HL-60 (cell line): ENCODE results near the gene RAP1GAP.

Experiments
- CTCF ChIP-seq: IDR thresholded peaks from one replicate; pipeline ENCODE4 v1.5.1; 2011; ENCODE audit warnings: low read length, control low read depth, inconsistent platforms; ENCODE audit not compliant: insufficient read depth
- GABPA ChIP-seq: IDR thresholded peaks from 2 replicates; pipeline ENCODE4 v1.6.1; 2012; ENCODE audit warnings: low read depth
- POLR2AphosphoS5 ChIP-seq: IDR thresholded peaks from 2 replicates; pipeline ENCODE4 v1.6.1; 2012; ENCODE audit warnings: low read depth
- TF ChIP-seq, protein P1 (sequence below): IDR thresholded peaks from 2 replicates; pipeline ENCODE4 v1.6.1; 2012; ENCODE audit warnings: low read depth; ENCODE audit not compliant: insufficient replicate concordance

- TF ChIP-seq CTCF (no peak), GABPA (no peak), POLR2AphosphoS5 (no peak)
- TF ChIP-seq, protein P1, sequence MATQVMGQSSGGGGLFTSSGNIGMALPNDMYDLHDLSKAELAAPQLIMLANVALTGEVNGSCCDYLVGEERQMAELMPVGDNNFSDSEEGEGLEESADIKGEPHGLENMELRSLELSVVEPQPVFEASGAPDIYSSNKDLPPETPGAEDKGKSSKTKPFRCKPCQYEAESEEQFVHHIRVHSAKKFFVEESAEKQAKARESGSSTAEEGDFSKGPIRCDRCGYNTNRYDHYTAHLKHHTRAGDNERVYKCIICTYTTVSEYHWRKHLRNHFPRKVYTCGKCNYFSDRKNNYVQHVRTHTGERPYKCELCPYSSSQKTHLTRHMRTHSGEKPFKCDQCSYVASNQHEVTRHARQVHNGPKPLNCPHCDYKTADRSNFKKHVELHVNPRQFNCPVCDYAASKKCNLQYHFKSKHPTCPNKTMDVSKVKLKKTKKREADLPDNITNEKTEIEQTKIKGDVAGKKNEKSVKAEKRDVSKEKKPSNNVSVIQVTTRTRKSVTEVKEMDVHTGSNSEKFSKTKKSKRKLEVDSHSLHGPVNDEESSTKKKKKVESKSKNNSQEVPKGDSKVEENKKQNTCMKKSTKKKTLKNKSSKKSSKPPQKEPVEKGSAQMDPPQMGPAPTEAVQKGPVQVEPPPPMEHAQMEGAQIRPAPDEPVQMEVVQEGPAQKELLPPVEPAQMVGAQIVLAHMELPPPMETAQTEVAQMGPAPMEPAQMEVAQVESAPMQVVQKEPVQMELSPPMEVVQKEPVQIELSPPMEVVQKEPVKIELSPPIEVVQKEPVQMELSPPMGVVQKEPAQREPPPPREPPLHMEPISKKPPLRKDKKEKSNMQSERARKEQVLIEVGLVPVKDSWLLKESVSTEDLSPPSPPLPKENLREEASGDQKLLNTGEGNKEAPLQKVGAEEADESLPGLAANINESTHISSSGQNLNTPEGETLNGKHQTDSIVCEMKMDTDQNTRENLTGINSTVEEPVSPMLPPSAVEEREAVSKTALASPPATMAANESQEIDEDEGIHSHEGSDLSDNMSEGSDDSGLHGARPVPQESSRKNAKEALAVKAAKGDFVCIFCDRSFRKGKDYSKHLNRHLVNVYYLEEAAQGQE: no peak
These were observed 79.5 kb downstream of the RAP1GAP start for GRCh38 chr1:21589618-21590017.
